ENCODE measurements around the gene SNX14.

SNX14 gene

GRCh38 chr6:85462673-85463072, 131.0 kb downstream of the SNX14 start:
- no peak for DNase-seq (ENCODE audit: low read depth in 2 of 2)

- no peak for DNase-seq (ENCODE audit: low read depth in 2 of 2)
These were observed 131.9 kb downstream of the SNX14 start for GRCh38 chr6:85461798-85462170.

GRCh38 chr6:85460921-85461797, 132.5 kb downstream of the SNX14 start:
- peak; percentile 19 to 34 for DNase-seq (ENCODE audit: low read depth in 2 of 2)

- DNase-seq (ENCODE audit: low read depth in 2 of 2): no peak
These were observed 133.3 kb downstream of the SNX14 start for GRCh38 chr6:85460154-85460920.

GRCh38 chr6:85459224-85459901, 134.3 kb downstream of the SNX14 start:
- no peak for DNase-seq (ENCODE audit: low read depth in 2 of 2)

- DNase-seq (ENCODE audit: low read depth in 2 of 2): no peak
These were observed 134.9 kb downstream of the SNX14 start for GRCh38 chr6:85458782-85459181.

- DNase-seq (ENCODE audit: low read depth in 2 of 2): no peak
These were observed 135.5 kb downstream of the SNX14 start for GRCh38 chr6:85458184-85458583.

- no peak for DNase-seq (ENCODE audit: low read depth in 2 of 2)
These were observed 136.9 kb downstream of the SNX14 start for GRCh38 chr6:85456782-85457181.

Data from stimulated activated CD4-positive, alpha-beta T cell treated with anti-CD3 and anti-CD28 coated beads, Interleukin-15, amount 100 ng/mL, for 48 hours (primary cell).